K562 (cell line): Measurements from ENCODE around the gene SLC35G2. TPM values are rescaled to one million over a fixed set of nuclear protein-coding genes. Genes with fewer than 3 reads are reported as not detected.

Experiments
- ADNP ChIP-seq: fragments of 200-800 bp; sonication (Bioruptor generic); IDR thresholded peaks from 2 replicates; pipeline ENCODE4 v1.6.1; 2016; ENCODE audit warnings: missing genetic modification characterization, missing compliant biosample characterization
- BDP1 ChIP-seq: IDR thresholded peaks from 3 replicates; pipeline ENCODE4 v1.6.1; 2011; ENCODE audit not compliant: insufficient read length, insufficient read depth
- BRD4 ChIP-seq: fragments of 200-600 bp; sonication (generic); IDR thresholded peaks from 2 replicates; pipeline ENCODE4 v1.6.1; 2017; ENCODE audit warnings: inconsistent platforms
- CEBPB ChIP-seq: fragments of 450-650 bp; IDR thresholded peaks from 2 replicates; pipeline ENCODE4 v1.6.1; 2016; ENCODE audit warnings: missing genetic modification characterization, missing compliant biosample characterization
- CSDE1 ChIP-seq, 2 experiments: fragments of 450-650 bp; IDR thresholded peaks; 2 replicates each; pipeline ENCODE4 v1.6.1; 2016; ENCODE audit warnings: mild to moderate bottlenecking in 1 of 2
- DDX20 ChIP-seq: fragments of 450-650 bp; IDR thresholded peaks from 2 replicates; pipeline ENCODE4 v1.6.1; 2016; ENCODE audit warnings: missing genetic modification characterization, low read depth, mild to moderate bottlenecking, missing compliant biosample characterization, moderate library complexity
- FOXP1 ChIP-seq: sonication (generic); formaldehyde crosslinking; IDR thresholded peaks from 2 replicates; pipeline ENCODE4 v1.8.0; 2022; ENCODE audit warnings: mild to moderate bottlenecking, missing genetic modification reagents
- NFE2L1 ChIP-seq: fragments of 450-650 bp; IDR thresholded peaks from 2 replicates; pipeline ENCODE4 v1.6.1; 2016; ENCODE audit warnings: missing genetic modification characterization, low read depth, mild to moderate bottlenecking, missing compliant biosample characterization, moderate library complexity, borderline replicate concordance
- NR2F6 ChIP-seq: fragments of 450-650 bp; formaldehyde crosslinking; IDR thresholded peaks from 2 replicates; pipeline ENCODE4 v1.4.0; 2020; ENCODE audit warnings: mild to moderate bottlenecking
- PCBP1 ChIP-seq: fragments of 200-400 bp; formaldehyde crosslinking; IDR thresholded peaks from 2 replicates; pipeline ENCODE4 v1.6.1; 2018; ENCODE audit warnings: mild to moderate bottlenecking, low read depth, low read length; ENCODE audit not compliant: poor library complexity, severe bottlenecking
- RFX5 ChIP-seq: IDR thresholded peaks from 2 replicates; pipeline ENCODE4 v1.6.1; 2011; ENCODE audit warnings: low read depth, mild to moderate bottlenecking, improper control_type of control experiment, low read length
- SNRNP70 ChIP-seq: fragments of 200-400 bp; formaldehyde crosslinking; optimal IDR thresholded peaks from 2 replicates; pipeline ENCODE3; 2017; ENCODE audit warnings: low read depth, low read length
- ZNF174 ChIP-seq: fragments of 250-450 bp; sonication (Bioruptor Pico); IDR thresholded peaks from 2 replicates; pipeline ENCODE4 v1.4.0; 2020; ENCODE audit warnings: mild to moderate bottlenecking
- ZNF23 ChIP-seq: fragments of 250-450 bp; sonication (Bioruptor Pico); IDR thresholded peaks from 2 replicates; pipeline ENCODE4 v1.4.0; 2020; ENCODE audit warnings: mild to moderate bottlenecking
- ZNF75A ChIP-seq: fragments of 450-650 bp; formaldehyde crosslinking; IDR thresholded peaks from 2 replicates; pipeline ENCODE4 v1.4.0; 2020; ENCODE audit warnings: mild to moderate bottlenecking
- ZNF77 ChIP-seq: fragments of 250-450 bp; sonication (Bioruptor Pico); IDR thresholded peaks from 2 replicates; pipeline ENCODE4 v1.5.0; 2020
- polyA plus RNA-seq, 8 experiments: library from polyadenylated mRNA; depleted of rRNA in 4 of 8; stranded (reverse) in 5 of 8; unstranded in 3 of 8; fragments of >200 nt; fragmentation: Nextera tagmentation in 2 of 8; fragmentation: Illumina TruSeq in 1 of 8; extraction: Ambion mirVana in 2 of 8; extraction: Trizol in 1 of 8; gene quantifications; 2 replicates each; pipeline versions ENCODE4 v1.2.1 to v1.2.3, GENCODE V29; 2011 to 2014; ENCODE audit warnings: inconsistent platforms in 1 of 8, missing spikeins in 1 of 8
- total RNA-seq, 7 experiments: library from RNA; depleted of rRNA in 6 of 7; stranded (reverse); fragments of >200 nt in 6 of 7; fragmentation: Illumina TruSeq in 2 of 7; extraction: Trizol in 2 of 7; gene quantifications; 2 replicates each; pipeline versions ENCODE4 v1.2.1 to v1.2.3, GENCODE V29; 2011 to 2021; ENCODE audit warnings: low replicate concordance in 1 of 7
- TF ChIP-seq, protein P1 (sequence below): fragments of 250-450 bp; sonication (Bioruptor Pico); IDR thresholded peaks from 2 replicates; pipeline ENCODE4 v1.4.0; 2020; ENCODE audit warnings: mild to moderate bottlenecking, moderate library complexity
- TF ChIP-seq, protein P2 (sequence below): sonication (generic); formaldehyde crosslinking; IDR thresholded peaks from 2 replicates; pipeline ENCODE4 v1.8.0; 2023; ENCODE audit warnings: mild to moderate bottlenecking, missing genetic modification reagents
- TF ChIP-seq, protein P3 (sequence below): sonication (generic); formaldehyde crosslinking; IDR thresholded peaks from 2 replicates; pipeline ENCODE4 v1.9.0; 2022; ENCODE audit warnings: mild to moderate bottlenecking, missing genetic modification reagents
- TF ChIP-seq, protein P4 (sequence below): fragments of 250-450 bp; sonication (Bioruptor Pico); IDR thresholded peaks from 2 replicates; pipeline ENCODE4 v1.5.0; 2020; ENCODE audit warnings: mild to moderate bottlenecking

SLC35G2 gene
- total and polyA plus RNA-seq, 9 of the 15 experiments (the other 6 are each of a cell fraction or from before 2014, with no cell fraction given), result 2.6 to 5.9 (median 3.2) TPM

DNA sequence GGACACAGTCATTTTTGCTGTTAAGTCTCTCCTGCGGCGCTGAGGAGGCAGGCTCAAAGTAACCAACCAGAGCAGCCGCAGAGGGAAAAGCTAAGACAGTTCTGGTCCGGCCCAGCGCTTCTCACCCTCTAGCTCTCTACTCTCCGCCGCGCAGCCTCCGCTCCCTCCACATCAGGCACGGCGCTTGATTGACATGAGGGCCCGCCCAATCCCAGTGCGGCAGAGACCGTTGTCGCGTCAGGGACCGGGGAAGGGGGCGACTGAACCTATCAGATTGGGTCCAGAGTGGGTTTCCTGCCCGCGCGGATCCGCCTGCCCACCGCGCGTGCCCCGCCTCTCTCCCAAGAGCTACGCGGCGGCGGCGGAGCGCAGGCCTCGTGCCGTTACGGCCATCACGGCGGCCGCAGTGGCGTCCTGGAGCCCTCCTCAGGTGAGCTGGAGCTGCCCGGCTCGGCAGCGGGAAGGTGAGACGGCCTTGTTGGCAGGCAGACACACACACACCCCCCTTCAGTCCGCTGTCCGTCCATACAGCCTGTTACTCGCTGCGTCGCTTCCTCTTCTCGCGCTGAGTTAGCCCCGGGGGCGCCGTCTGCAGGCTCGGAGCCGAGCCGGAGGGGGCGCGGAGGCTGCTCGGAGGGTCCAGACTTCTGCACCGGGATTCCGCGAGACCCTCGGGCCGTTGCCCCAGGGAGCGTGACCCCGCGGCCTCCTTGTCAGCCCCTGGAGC lies 43.1 kb downstream of the SLC35G2 start, which contains the start of gene NCK1 (continued):
- TF ChIP-seq, protein P1, sequence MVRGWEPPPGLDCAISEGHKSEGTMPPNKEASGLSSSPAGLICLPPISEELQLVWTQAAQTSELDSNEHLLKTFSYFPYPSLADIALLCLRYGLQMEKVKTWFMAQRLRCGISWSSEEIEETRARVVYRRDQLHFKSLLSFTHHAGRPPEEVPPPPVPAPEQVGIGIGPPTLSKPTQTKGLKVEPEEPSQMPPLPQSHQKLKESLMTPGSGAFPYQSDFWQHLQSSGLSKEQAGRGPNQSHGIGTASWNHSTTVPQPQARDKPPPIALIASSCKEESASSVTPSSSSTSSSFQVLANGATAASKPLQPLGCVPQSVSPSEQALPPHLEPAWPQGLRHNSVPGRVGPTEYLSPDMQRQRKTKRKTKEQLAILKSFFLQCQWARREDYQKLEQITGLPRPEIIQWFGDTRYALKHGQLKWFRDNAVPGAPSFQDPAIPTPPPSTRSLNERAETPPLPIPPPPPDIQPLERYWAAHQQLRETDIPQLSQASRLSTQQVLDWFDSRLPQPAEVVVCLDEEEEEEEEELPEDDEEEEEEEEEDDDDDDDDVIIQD (CRISPR knock-in tag), result no peak
- TF ChIP-seq DDX20 (no peak), NR2F6 (no peak), ZNF77 (CRISPR knock-in tag) (no peak), ZNF23 (no peak), ZNF174 (CRISPR knock-in tag) (no peak), SNRNP70 (no peak), CSDE1 (IDR thresholded peaks at IDR 0.05) (no peak), RFX5 (no peak), BDP1 (no peak), FOXP1 (CRISPR knock-in tag) (peak; percentile 93), CEBPB (tag) (no peak), NFE2L1 (tag) (no peak), ADNP (tag) (no peak), BRD4 (no peak; the same call in 1 of the 2 replicates), PCBP1 (no peak), ZNF75A (CRISPR knock-in tag) (no peak)
- TF ChIP-seq, protein P2, sequence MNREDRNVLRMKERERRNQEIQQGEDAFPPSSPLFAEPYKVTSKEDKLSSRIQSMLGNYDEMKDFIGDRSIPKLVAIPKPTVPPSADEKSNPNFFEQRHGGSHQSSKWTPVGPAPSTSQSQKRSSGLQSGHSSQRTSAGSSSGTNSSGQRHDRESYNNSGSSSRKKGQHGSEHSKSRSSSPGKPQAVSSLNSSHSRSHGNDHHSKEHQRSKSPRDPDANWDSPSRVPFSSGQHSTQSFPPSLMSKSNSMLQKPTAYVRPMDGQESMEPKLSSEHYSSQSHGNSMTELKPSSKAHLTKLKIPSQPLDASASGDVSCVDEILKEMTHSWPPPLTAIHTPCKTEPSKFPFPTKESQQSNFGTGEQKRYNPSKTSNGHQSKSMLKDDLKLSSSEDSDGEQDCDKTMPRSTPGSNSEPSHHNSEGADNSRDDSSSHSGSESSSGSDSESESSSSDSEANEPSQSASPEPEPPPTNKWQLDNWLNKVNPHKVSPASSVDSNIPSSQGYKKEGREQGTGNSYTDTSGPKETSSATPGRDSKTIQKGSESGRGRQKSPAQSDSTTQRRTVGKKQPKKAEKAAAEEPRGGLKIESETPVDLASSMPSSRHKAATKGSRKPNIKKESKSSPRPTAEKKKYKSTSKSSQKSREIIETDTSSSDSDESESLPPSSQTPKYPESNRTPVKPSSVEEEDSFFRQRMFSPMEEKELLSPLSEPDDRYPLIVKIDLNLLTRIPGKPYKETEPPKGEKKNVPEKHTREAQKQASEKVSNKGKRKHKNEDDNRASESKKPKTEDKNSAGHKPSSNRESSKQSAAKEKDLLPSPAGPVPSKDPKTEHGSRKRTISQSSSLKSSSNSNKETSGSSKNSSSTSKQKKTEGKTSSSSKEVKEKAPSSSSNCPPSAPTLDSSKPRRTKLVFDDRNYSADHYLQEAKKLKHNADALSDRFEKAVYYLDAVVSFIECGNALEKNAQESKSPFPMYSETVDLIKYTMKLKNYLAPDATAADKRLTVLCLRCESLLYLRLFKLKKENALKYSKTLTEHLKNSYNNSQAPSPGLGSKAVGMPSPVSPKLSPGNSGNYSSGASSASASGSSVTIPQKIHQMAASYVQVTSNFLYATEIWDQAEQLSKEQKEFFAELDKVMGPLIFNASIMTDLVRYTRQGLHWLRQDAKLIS (CRISPR knock-in tag), result no peak
- TF ChIP-seq, protein P3, sequence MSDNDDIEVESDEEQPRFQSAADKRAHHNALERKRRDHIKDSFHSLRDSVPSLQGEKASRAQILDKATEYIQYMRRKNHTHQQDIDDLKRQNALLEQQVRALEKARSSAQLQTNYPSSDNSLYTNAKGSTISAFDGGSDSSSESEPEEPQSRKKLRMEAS, result peak; percentile 90
- TF ChIP-seq, protein P4, sequence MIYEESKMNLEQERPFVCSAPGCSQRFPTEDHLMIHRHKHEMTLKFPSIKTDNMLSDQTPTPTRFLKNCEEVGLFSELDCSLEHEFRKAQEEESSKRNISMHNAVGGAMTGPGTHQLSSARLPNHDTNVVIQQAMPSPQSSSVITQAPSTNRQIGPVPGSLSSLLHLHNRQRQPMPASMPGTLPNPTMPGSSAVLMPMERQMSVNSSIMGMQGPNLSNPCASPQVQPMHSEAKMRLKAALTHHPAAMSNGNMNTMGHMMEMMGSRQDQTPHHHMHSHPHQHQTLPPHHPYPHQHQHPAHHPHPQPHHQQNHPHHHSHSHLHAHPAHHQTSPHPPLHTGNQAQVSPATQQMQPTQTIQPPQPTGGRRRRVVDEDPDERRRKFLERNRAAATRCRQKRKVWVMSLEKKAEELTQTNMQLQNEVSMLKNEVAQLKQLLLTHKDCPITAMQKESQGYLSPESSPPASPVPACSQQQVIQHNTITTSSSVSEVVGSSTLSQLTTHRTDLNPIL (CRISPR knock-in tag), result no peak
